Neural crest cell (in vitro differentiated cells): ENCODE data around the gene PLCL2. TPM values are rescaled to one million over a fixed set of nuclear protein-coding genes. Genes with fewer than 3 reads are reported as not detected.

Experiments
- DNase-seq: peaks from one replicate; pipeline ENCODE4 v3.0.0; 2021; ENCODE audit warnings: low read depth, mixed read lengths, low spot score
- H3K27ac Mint-ChIP-seq: one replicate; pipeline ENCODE4 v1.8.0; 2021; ENCODE audit warnings: mild to moderate bottlenecking, mixed read lengths; ENCODE audit not compliant: unreplicated experiment
- H3K27me3 Mint-ChIP-seq: 2 replicates; pipeline ENCODE4 v1.8.0; 2021; ENCODE audit warnings: low read depth, mild to moderate bottlenecking, mixed read lengths
- H3K36me3 Mint-ChIP-seq: 2 replicates; pipeline ENCODE4 v1.8.0; 2021; ENCODE audit warnings: low read depth, mild to moderate bottlenecking, mixed read lengths
- H3K4me1 Mint-ChIP-seq: 2 replicates; pipeline ENCODE4 v1.8.0; 2021; ENCODE audit warnings: mixed read lengths
- H3K4me3 Mint-ChIP-seq: one replicate; pipeline ENCODE4 v1.8.0; 2021; ENCODE audit warnings: mild to moderate bottlenecking, mixed read lengths
- H3K9me3 Mint-ChIP-seq: 2 replicates; pipeline ENCODE4 v1.8.0; 2021; ENCODE audit warnings: mixed read lengths
- CTCF ChIP-seq: fragments of 200-600 bp; sonication (generic); conservative IDR thresholded peaks from 2 replicates; pipeline ENCODE4 v1.5.0; 2021; ENCODE audit warnings: antibody characterized with exemption, mild to moderate bottlenecking
- total RNA-seq: library from RNA; stranded (reverse); gene quantifications from 2 replicates; pipeline ENCODE4 v1.2.1, GENCODE V29; 2021

Gene PLCL2
- total RNA-seq, 1 donor from 2014 or later = 10.5 TPM

GRCh38 chr3:16932877-16933276 lies 48.1 kb downstream of the PLCL2 start:
- Mint-ChIP-seq H3K4me3 (no peak overlapping the region), H3K27me3 (no peaks in the 10 kb centered on the region), H3K36me3 (no peaks in the 10 kb centered on the region), H3K4me1 (no peaks in the 10 kb centered on the region), H3K27ac (no peak overlapping the region), H3K9me3 (peaks cover 3% of the 10 kb centered on the region)
- DNase-seq = no peak
- TF ChIP-seq CTCF = no peak

GRCh38 chr3:16935781-16936180 lies 51.0 kb downstream of the PLCL2 start:
- Mint-ChIP-seq H3K36me3 (no peaks in the 10 kb centered on the region), H3K9me3 (peaks cover 2% of the 10 kb centered on the region), H3K27ac (no peak overlapping the region), H3K4me1 (peaks cover 9% of the 10 kb centered on the region), H3K27me3 (no peaks in the 10 kb centered on the region), H3K4me3 (no peak overlapping the region)
- DNase-seq = no peak
- no peak for TF ChIP-seq CTCF

GRCh38 chr3:16936233-16936632 lies 51.5 kb downstream of the PLCL2 start:
- H3K27ac Mint-ChIP-seq = no peak overlapping the region
- no peak overlapping the region for H3K4me3 Mint-ChIP-seq
- no peaks in the 10 kb centered on the region for H3K36me3 Mint-ChIP-seq
- no peaks in the 10 kb centered on the region for H3K9me3 Mint-ChIP-seq
- DNase-seq = no peak
- no peaks in the 10 kb centered on the region for H3K27me3 Mint-ChIP-seq
- peaks cover 14% of the 10 kb centered on the region for H3K4me1 Mint-ChIP-seq
- no peak for TF ChIP-seq CTCF

- H3K27ac Mint-ChIP-seq = no peak overlapping the region
- TF ChIP-seq CTCF = no peak
- H3K27me3 Mint-ChIP-seq = no peaks in the 10 kb centered on the region
These were observed 52.0 kb downstream of the PLCL2 start for GRCh38 chr3:16936676-16937230.

GRCh38 chr3:16937326-16937845 lies 52.6 kb downstream of the PLCL2 start:
- Mint-ChIP-seq H3K36me3 (no peaks in the 10 kb centered on the region), H3K9me3 (no peaks in the 10 kb centered on the region), H3K4me1 (peaks cover 20% of the 10 kb centered on the region), H3K4me3 (no peak overlapping the region), H3K27me3 (no peaks in the 10 kb centered on the region), H3K27ac (no peak overlapping the region)
- TF ChIP-seq CTCF = no peak
- no peak for DNase-seq

More at GRCh38 chr3:16936676-16937230, 52.0 kb downstream of the PLCL2 start:
- peaks cover 19% of the 10 kb centered on the region for H3K4me1 Mint-ChIP-seq
- H3K36me3 Mint-ChIP-seq = no peaks in the 10 kb centered on the region
- H3K9me3 Mint-ChIP-seq = no peaks in the 10 kb centered on the region
- DNase-seq = no peak
- no peak overlapping the region for H3K4me3 Mint-ChIP-seq
